NCI-H460 (cell line): ENCODE results near the gene RLF. TPM values are rescaled to one million over a fixed set of nuclear protein-coding genes. Genes with fewer than 3 reads are reported as not detected.

Experiments used
- DNase-seq: peaks from one replicate; pipeline ENCODE4 v3.0.0-alpha.2; 2016; ENCODE audit warnings: low read depth; ENCODE audit errors: extremely low read depth
- small RNA-seq, 2 experiments: library from RNA; depleted of rRNA; stranded (forward); fragments of <200 nt; gene quantifications; one replicate each; pipeline ENCODE3, GENCODE V24; 2014
- total RNA-seq: library from RNA; depleted of rRNA; stranded (reverse); fragments of >200 nt; shearing (Covaris generic); gene quantifications from 2 replicates; pipeline ENCODE4 v1.2.3, GENCODE V29; 2014; rRNA removed

Gene RLF
- total RNA-seq, 1 experiment from 2014 or later, result 11.7 TPM

DNA sequence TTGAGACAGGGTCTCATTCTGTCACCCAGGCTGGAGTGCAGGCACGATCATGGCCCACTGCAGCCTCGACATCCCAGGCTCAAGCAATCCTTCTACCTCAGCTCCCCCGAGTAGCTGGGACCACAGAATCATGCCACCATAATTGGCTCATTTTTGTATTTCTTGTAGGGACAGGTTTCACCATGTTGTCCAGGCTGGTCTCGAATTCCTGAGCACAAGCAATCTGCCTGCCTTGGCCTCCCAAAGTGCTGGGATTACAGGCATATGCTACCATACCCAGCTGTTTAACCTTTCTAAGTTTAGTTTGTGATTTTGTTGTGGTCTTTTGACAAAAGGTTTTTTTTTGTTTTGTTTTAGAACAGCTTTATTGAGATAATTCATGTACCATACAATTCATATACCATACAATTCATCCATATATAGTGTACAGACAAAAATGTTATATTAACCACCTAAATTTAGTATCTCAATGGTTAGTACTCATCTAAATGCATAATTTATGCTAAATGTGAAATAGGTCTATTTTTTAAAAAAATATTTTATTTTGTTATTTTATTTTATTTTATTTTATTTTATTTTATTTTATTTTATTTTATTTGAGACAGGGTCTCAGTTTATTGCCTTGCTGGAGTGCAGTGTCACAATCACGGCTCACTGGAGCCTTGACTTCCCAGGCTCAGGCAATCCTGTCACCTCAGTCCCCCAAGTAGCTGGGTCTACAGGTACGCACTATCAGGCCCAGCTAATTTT lies 105.8 kb downstream of the RLF start:
- DNase-seq, result no peak

DNA sequence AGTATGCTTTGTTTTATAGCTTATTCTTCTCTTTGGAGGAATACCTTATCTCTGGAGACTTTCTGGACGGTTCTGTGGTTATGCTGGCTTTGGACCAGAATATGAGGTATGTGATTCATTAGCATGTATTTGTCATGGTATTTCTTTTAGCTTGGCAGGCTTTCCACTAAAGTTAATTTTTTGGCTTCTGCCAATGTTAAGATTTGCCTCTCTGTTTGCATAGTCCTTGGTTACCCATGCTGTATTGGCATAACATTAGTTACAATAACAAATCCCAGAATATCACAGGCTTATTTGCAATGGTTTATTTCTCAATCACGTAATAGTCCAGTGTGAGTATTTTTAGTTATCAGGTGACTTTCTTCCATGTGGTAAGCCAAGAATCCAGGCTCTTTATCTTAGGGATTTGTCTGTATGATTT lies 106.6 kb downstream of the RLF start:
- DNase-seq, result peak; percentile 48

DNA sequence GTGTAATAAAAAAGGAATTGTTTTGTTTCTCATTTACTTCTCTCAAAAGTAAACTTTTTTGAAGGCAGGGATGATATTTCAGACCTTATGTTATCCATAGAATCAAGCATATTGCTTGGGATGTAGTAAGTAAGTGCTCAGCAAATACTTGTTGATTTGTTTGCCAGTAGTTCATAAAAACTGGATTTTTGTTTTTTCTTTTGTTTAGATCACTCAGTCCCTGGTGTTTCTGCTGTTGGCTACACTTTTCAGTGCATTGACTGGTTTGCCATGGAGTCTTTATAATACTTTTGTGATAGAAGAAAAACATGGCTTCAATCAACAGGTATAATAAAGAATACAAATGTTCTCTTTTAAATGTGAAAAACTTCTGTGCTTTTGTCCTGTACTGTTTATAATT lies 107.0 kb downstream of the RLF start:
- DNase-seq, result no peak

DNA sequence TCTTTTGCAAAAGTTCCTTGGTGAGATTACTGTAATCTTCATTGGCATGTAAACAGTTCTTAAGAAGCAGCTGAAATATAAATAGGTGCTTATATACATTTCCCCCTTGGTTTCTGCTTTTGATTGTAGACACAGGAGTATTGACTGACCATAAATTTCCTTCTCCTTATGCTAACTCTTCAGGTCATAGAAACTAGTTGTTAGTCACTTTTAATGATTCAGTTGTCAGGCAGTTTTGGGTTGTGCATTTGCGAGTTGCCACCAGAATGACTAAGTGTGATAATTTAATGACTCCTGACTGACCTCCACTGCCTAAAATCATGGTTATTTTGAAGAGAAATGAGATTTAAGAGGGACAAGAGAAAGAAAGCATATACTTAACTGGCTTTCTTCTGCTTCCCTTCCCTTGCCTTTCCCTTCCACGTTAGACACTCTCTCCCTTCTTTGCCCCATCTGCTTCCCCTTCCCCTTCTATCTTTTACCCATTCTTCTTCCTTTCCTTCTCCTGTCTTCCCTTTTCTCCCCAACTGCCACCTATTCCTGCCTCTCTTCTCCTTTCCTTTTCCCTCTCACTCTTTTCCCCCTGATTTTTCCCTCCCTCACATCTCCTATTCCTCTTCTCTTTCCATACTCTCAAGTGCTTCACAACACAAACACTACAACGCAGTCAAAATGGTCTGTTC lies 109.1 kb downstream of the RLF start:
- DNase-seq, result peak; percentile 33

DNA sequence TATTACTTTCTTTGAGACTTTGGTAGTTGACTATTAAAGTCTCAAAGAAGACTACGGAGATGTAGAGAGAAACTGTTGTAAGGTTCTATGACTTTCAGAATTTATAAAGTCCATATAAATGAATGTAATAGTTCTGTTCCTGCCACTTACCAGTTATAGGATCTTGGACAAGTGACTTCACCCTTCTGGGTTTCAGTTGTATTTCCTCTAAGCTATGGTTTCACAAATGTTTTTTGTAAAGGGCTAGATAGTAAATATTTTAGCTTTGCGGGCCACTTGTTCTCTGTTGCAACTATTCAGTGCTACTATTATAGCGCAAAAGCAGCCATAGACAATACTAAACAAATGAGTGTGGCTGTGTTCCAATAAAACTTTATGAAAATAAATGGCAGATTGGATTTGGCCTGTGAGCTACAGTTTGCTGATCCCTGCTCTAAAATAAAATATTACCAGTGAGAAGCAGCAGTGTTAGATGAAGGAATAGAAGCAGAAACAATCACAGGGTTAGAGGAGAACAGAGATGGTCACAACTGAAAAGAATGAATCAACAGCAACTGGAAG lies 111.5 kb downstream of the RLF start:
- no peak for DNase-seq

DNA sequence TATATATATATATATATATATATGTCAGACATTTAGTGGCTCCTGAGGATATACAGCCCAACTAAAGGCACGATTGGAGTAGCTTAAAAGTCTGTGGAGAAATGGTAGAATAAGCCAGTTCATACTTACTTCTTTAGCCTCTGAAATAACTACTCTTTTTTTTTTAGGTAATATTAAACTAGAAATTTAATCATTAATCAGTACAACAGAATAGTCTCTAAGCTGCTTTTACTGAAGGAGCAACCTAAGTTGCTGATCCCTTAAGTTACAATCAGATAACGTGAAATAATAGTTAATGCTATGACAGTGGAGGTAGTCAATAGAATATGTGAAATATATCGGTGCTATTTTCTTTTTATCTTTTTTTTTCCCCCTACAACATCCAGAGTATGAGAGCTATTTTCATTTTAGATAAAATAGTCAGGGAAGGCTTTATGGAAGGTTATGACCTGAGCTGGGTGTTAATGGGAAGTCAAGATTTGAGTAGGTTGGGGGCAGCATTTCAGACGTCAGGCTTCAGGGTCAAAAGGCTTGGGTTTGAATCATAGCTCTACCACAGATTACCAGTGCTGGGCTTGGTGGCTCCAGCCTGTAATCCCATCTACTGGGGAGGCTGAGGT lies 112.5 kb downstream of the RLF start:
- DNase-seq, result no peak

DNA sequence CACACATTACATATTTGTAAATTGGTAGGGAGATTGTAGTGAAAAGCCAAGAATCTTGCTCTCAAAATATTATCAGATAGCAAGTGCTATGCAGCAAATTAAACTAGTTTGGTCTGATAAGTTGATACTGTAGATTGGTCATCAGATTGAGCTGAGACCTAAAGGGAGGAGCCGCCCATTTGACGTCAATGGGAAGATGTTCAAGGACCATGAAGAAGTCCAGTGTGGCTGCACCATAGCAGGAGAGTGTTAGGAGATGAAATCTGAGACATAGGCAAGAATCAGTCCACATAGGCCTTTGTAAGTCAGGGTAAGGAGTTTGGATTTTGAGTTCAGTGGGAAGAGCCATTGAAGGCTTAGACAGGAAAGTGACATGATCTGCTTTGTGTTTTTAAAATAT lies 113.1 kb downstream of the RLF start:
- peak; percentile 69 for DNase-seq

DNA sequence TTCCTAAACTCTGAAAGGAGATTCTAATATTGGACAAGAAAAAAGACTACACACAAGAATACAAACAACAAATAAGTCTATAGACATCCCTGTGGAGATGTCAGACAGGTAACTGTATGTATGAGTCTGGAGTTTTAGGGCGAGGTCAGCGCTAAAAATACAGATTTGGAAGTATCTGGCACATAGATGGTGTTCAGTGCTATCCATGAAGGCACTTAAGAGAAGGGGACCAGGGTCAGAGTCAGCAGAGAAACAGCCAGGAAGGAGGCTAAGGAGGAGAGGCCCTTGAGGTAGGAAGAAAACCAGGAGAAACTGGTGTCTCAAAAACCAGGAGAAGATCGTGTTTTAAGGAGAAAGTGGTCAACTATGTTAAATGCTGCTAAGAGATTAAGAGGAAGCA lies 114.9 kb downstream of the RLF start:
- DNase-seq, result no peak

DNA sequence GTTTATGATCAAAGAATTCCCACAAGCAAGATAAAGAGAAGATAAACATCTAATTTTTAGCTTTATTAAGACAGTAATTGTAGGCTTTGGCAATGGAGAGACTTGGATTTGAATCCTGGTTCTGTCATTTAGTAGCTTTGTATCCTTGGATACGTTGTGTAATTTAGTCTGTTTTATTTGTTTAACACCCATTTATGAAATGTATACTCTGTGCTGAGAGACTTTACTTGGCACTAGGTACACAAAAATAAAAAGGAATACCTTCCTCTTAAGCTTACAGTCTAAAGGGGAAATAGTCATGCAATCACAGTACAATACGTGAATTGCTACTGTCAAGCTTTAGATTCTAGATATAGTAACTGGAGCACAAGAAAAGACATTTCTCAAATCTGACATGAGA lies 120.7 kb downstream of the RLF start:
- peak; percentile 33 for DNase-seq

Small RNAs within 50 kb of the gene (small RNA-seq; reads per million reads assigned to genes)
- 0 reads per million in 2 experiments for gene RNU6-1237P

Other genes starting within 250 kb of the RLF start
- gene MFSD2A, start 206.2 kb upstream of the RLF start, total RNA-seq, result 2.8 and 3.0 TPM in 2 replicates
- 155 and 163 TPM in 2 replicates for gene CAP1, start 120.7 kb upstream of the RLF start, total RNA-seq
- gene PPT1, start 64.1 kb upstream of the RLF start, total RNA-seq, result 149 and 152 TPM in 2 replicates
- gene TMCO2, start 86.5 kb downstream of the RLF start, total RNA-seq, result not detected in 2 replicates
- 91.7 and 92.2 TPM in 2 replicates for gene ZMPSTE24, start 96.8 kb downstream of the RLF start, total RNA-seq
- gene COL9A2, start 155.9 kb downstream of the RLF start, total RNA-seq, result 0.50 and 0.61 TPM in 2 replicates
- gene SMAP2, start 212.3 kb downstream of the RLF start, total RNA-seq, result 9.5 and 11.6 TPM in 2 replicates